ENCODE measurements around the gene ZNF136.

DNA sequence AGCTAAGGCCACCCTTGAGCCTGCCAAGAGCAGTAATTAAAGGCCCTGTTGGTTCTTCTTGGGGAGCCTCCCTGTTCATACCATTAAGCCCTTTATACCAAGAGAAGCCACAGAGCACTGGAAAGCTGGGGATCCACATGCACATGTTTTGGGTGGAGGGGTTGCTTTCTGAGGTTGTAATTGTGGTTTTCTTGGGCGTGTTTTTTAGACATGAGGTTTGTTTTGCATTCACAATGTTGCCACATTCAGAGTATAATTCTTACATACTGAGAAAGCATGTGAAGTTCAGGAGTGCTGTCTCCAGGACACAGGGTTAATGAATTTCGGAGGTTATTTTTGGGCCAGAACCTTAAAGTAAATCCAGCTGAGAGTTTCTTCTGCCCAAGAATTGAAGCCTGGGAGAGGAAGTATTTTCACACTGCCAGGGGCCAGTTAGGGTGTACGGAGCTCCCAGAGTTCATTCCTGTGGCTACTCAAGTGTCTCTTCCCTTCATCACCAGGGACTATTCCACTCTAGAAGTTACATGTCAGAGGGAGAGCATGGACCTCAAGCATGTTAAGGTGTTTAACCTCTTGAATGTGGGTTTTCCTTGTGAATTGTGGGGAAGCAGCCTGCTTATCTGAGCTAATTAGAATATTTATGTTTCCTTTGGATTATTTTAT is 37.0 kb downstream of the ZNF136 start:
- TF ChIP-seq POLR2AphosphoS5 (IDR thresholded peaks at IDR 0.05) (no peak), POLR2A (IDR thresholded peaks at IDR 0.05) (no peak), EP300 (IDR thresholded peaks at IDR 0.05; ENCODE audit: low read depth) (no peak)
- TF ChIP-seq, protein P1, sequence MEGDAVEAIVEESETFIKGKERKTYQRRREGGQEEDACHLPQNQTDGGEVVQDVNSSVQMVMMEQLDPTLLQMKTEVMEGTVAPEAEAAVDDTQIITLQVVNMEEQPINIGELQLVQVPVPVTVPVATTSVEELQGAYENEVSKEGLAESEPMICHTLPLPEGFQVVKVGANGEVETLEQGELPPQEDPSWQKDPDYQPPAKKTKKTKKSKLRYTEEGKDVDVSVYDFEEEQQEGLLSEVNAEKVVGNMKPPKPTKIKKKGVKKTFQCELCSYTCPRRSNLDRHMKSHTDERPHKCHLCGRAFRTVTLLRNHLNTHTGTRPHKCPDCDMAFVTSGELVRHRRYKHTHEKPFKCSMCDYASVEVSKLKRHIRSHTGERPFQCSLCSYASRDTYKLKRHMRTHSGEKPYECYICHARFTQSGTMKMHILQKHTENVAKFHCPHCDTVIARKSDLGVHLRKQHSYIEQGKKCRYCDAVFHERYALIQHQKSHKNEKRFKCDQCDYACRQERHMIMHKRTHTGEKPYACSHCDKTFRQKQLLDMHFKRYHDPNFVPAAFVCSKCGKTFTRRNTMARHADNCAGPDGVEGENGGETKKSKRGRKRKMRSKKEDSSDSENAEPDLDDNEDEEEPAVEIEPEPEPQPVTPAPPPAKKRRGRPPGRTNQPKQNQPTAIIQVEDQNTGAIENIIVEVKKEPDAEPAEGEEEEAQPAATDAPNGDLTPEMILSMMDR (IDR thresholded peaks at IDR 0.05): no peak

Data from transverse colon (tissue), 4 donors.